Measurements from ENCODE around the gene TPM3. TPM values are rescaled to one million over a fixed set of nuclear protein-coding genes. Genes with fewer than 3 reads are reported as not detected.

The TPM3 gene
- polyA plus RNA-seq, 1 donor from 2014 or later = 356 TPM

DNA sequence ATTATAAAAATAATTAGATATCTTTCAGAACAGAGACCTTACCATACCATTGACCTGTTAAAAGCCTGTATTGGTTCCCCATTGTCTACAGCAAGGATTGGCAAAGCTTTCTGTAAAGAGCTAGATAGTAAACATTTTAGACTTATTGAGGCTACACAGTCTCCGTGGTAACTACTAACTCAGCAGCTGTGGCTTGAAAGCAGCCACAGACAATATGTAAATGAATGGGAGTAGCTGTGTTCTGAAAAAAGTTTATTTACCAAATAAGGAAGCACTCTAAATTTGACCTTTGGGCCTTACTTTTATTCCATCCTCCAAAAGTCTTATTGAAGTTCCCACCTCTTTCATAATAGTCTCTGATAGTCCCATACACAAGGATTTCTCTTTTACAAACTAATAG, 76.7 kb downstream of the TPM3 start:
- Histone ChIP-seq H3F3A (ENCODE audit: insufficient read depth, low read length, poor library complexity, severe bottlenecking) (no peaks in the 10 kb centered on the region), H3K9ac (ENCODE audit: low read length) (no peak overlapping the region), H2AFZ (ENCODE audit: low read depth, low read length) (no peak overlapping the region), H3K27ac (ENCODE audit: low read length) (no peak overlapping the region), H3K27me3 (ENCODE audit: insufficient read depth, low read depth, low read length) (no peaks in the 10 kb centered on the region), H3K9me2 (ENCODE audit: insufficient read depth, low read length) (no peaks in the 10 kb centered on the region), H3K79me2 (replicated peaks; ENCODE audit: insufficient read depth, low read length) (no peaks in the 10 kb centered on the region), H4K20me1 (ENCODE audit: insufficient read depth) (no peaks in the 10 kb centered on the region), H3K4me3 (ENCODE audit: low read length) (no peak overlapping the region), H3K9me3 (ENCODE audit: low read length) (no peaks in the 10 kb centered on the region), H3K36me3 (ENCODE audit: insufficient read depth, low read length) (no peaks in the 10 kb centered on the region), H3K4me2 (ENCODE audit: low read length) (no peak overlapping the region)
- no peak for TF ChIP-seq POLR2AphosphoS5 (IDR thresholded peaks at IDR 0.05)
- TF ChIP-seq EP300 (conservative IDR thresholded peaks at IDR 0.05; ENCODE audit: poor library complexity, severe bottlenecking) = no peak
- no peak for TF ChIP-seq EZH2 (IDR thresholded peaks at IDR 0.05; ENCODE audit: borderline replicate concordance, insufficient read depth, low read length, poor library complexity, severe bottlenecking)
- TF ChIP-seq RAD21 (conservative IDR thresholded peaks at IDR 0.05) = no peak
- no peak for TF ChIP-seq MXI1 (conservative IDR thresholded peaks at IDR 0.05; ENCODE audit: poor library complexity, severe bottlenecking)
- no peak for TF ChIP-seq TAF1 (IDR thresholded peaks at IDR 0.05; ENCODE audit: low read depth)
- TF ChIP-seq, protein P1, sequence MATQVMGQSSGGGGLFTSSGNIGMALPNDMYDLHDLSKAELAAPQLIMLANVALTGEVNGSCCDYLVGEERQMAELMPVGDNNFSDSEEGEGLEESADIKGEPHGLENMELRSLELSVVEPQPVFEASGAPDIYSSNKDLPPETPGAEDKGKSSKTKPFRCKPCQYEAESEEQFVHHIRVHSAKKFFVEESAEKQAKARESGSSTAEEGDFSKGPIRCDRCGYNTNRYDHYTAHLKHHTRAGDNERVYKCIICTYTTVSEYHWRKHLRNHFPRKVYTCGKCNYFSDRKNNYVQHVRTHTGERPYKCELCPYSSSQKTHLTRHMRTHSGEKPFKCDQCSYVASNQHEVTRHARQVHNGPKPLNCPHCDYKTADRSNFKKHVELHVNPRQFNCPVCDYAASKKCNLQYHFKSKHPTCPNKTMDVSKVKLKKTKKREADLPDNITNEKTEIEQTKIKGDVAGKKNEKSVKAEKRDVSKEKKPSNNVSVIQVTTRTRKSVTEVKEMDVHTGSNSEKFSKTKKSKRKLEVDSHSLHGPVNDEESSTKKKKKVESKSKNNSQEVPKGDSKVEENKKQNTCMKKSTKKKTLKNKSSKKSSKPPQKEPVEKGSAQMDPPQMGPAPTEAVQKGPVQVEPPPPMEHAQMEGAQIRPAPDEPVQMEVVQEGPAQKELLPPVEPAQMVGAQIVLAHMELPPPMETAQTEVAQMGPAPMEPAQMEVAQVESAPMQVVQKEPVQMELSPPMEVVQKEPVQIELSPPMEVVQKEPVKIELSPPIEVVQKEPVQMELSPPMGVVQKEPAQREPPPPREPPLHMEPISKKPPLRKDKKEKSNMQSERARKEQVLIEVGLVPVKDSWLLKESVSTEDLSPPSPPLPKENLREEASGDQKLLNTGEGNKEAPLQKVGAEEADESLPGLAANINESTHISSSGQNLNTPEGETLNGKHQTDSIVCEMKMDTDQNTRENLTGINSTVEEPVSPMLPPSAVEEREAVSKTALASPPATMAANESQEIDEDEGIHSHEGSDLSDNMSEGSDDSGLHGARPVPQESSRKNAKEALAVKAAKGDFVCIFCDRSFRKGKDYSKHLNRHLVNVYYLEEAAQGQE (IDR thresholded peaks at IDR 0.05; ENCODE audit: borderline replicate concordance) = no peak
- TF ChIP-seq, protein P2, sequence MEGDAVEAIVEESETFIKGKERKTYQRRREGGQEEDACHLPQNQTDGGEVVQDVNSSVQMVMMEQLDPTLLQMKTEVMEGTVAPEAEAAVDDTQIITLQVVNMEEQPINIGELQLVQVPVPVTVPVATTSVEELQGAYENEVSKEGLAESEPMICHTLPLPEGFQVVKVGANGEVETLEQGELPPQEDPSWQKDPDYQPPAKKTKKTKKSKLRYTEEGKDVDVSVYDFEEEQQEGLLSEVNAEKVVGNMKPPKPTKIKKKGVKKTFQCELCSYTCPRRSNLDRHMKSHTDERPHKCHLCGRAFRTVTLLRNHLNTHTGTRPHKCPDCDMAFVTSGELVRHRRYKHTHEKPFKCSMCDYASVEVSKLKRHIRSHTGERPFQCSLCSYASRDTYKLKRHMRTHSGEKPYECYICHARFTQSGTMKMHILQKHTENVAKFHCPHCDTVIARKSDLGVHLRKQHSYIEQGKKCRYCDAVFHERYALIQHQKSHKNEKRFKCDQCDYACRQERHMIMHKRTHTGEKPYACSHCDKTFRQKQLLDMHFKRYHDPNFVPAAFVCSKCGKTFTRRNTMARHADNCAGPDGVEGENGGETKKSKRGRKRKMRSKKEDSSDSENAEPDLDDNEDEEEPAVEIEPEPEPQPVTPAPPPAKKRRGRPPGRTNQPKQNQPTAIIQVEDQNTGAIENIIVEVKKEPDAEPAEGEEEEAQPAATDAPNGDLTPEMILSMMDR (IDR thresholded peaks at IDR 0.05; ENCODE audit: poor library complexity, severe bottlenecking) = no peak

Small RNAs within 50 kb of the gene (small RNA-seq; reads per million reads assigned to genes)
- gene MIR190B = 128 to 397 (median 396) reads per million in 3 experiments

Other genes starting within 250 kb of the TPM3 start
- 25.3 and 30.9 TPM in 2 replicates for gene DENND4B, start 245.4 kb downstream of the TPM3 start, polyA plus RNA-seq
- 12.1 and 14.0 TPM in 2 replicates for gene CRTC2, start 233.5 kb downstream of the TPM3 start, polyA plus RNA-seq
- 35.2 and 39.9 TPM in 2 replicates for gene SLC39A1, start 228.6 kb downstream of the TPM3 start, polyA plus RNA-seq
- 12.4 and 18.0 TPM in 2 replicates for gene CREB3L4, start 224.2 kb downstream of the TPM3 start, polyA plus RNA-seq
- gene JTB, start 214.4 kb downstream of the TPM3 start, polyA plus RNA-seq = 257 and 265 TPM in 2 replicates
- 0.53 TPM in 1 of 2 replicates, not detected in the other for gene RAB13, start 205.8 kb downstream of the TPM3 start, polyA plus RNA-seq
- 2,047 and 2,235 TPM in 2 replicates for gene RPS27, start 201.3 kb downstream of the TPM3 start, polyA plus RNA-seq
- 0.09 TPM in 1 of 2 replicates, not detected in the other for gene NUP210L, start 37.0 kb downstream of the TPM3 start, polyA plus RNA-seq
- not detected in 2 replicates for gene CFAP141, start 14.2 kb upstream of the TPM3 start, polyA plus RNA-seq
- gene UBAP2L, start 28.9 kb upstream of the TPM3 start, polyA plus RNA-seq = 41.4 and 44.7 TPM in 2 replicates
- gene HAX1, start 80.5 kb upstream of the TPM3 start, polyA plus RNA-seq = 126 and 155 TPM in 2 replicates
- gene AQP10, start 129.0 kb upstream of the TPM3 start, polyA plus RNA-seq = not detected in 2 replicates
- 71.3 and 86.9 TPM in 2 replicates for gene ATP8B2, start 133.4 kb upstream of the TPM3 start, polyA plus RNA-seq
- gene IL6R, start 213.2 kb upstream of the TPM3 start, polyA plus RNA-seq = not detected in 2 replicates